Neural cell (in vitro differentiated cells): ENCODE data around the gene WDR70. TPM values are rescaled to one million over a fixed set of nuclear protein-coding genes. Genes with fewer than 3 reads are reported as not detected.
"Not testable (repeated sequence)": the region's sequence is repeated elsewhere in the genome, so short reads cannot be mapped to it uniquely, and the experiment has no call there.

Experiments
- H2AFZ ChIP-seq: fragments of 200-600, 300-800 bp; sonication (generic), shearing (Covaris generic); 2 replicates; pipeline ENCODE4 v1.6.0; 2014; ENCODE audit warnings: low read depth, mild to moderate bottlenecking, antibody characterized with exemption, low read length, moderate library complexity
- H3F3A ChIP-seq: fragments of 200-600 bp; shearing (Covaris generic); 2 replicates; pipeline ENCODE4 v1.6.1; 2016; ENCODE audit warnings: mild to moderate bottlenecking, moderate library complexity, mixed read lengths, antibody characterized with exemption, low read length; ENCODE audit not compliant: insufficient read depth, poor library complexity, severe bottlenecking
- H3K27ac ChIP-seq: fragments of 200-600, 300-800 bp; sonication (generic), shearing (Covaris generic); 2 replicates; pipeline ENCODE4 v1.5.1; 2014; ENCODE audit warnings: mild to moderate bottlenecking, low read length, moderate library complexity
- H3K27me3 ChIP-seq: fragments of 300-800, 200-600 bp; sonication (generic), shearing (Covaris generic); 2 replicates; pipeline ENCODE4 v1.6.0; 2014; ENCODE audit warnings: mild to moderate bottlenecking, low read depth, low read length, moderate library complexity; ENCODE audit not compliant: insufficient read depth
- H3K36me3 ChIP-seq: fragments of 300-800, 200-600 bp; sonication (generic), shearing (Covaris generic); 2 replicates; pipeline ENCODE4 v1.5.1; 2014; ENCODE audit warnings: mild to moderate bottlenecking, antibody characterized with exemption, low read length, moderate library complexity; ENCODE audit not compliant: insufficient read depth
- H3K4me2 ChIP-seq: fragments of 300-800, 200-600 bp; sonication (generic), shearing (Covaris generic); 2 replicates; pipeline ENCODE4 v1.6.0; 2014; ENCODE audit warnings: mild to moderate bottlenecking, low read length
- H3K4me3 ChIP-seq: fragments of 300-800, 200-600 bp; sonication (generic), shearing (Covaris generic); 2 replicates; pipeline ENCODE4 v1.5.1; 2014; ENCODE audit warnings: mild to moderate bottlenecking, low read length, moderate library complexity
- H3K79me2 ChIP-seq: fragments of 200-600 bp; shearing (Covaris generic); replicated peaks from 2 replicates; pipeline ENCODE4 v1.6.0; 2014; ENCODE audit warnings: mild to moderate bottlenecking, low read length, moderate library complexity; ENCODE audit not compliant: insufficient read depth
- H3K9ac ChIP-seq: fragments of 300-800, 200-600 bp; sonication (generic), shearing (Covaris generic); 2 replicates; pipeline ENCODE4 v1.6.1; 2016; ENCODE audit warnings: mild to moderate bottlenecking, low read length, mixed read lengths
- H3K9me2 ChIP-seq: fragments of 200-600 bp; shearing (Covaris generic); 2 replicates; pipeline ENCODE4 v1.6.1; 2016; ENCODE audit warnings: mild to moderate bottlenecking, low read length, mixed read lengths; ENCODE audit not compliant: insufficient read depth
- H3K9me3 ChIP-seq: fragments of 200-600, 300-800 bp; sonication (generic), shearing (Covaris generic); 2 replicates; pipeline ENCODE4 v1.6.1; 2016; ENCODE audit warnings: mild to moderate bottlenecking, mixed run types, low read length, moderate library complexity, mixed read lengths
- H4K20me1 ChIP-seq: fragments of 200-600 bp; shearing (Covaris generic); 2 replicates; pipeline ENCODE4 v1.6.1; 2016; ENCODE audit warnings: mild to moderate bottlenecking, mixed run types; ENCODE audit not compliant: insufficient read depth
- CTCF ChIP-seq: fragments of 450-650 bp; IDR thresholded peaks from 2 replicates; pipeline ENCODE4 v1.5.1; 2014; ENCODE audit warnings: antibody characterized with exemption, mild to moderate bottlenecking, moderate library complexity; ENCODE audit not compliant: poor library complexity, severe bottlenecking
- EP300 ChIP-seq: fragments of 450-650 bp; conservative IDR thresholded peaks from 2 replicates; pipeline ENCODE4 v1.6.1; 2014; ENCODE audit warnings: antibody characterized with exemption, mild to moderate bottlenecking, moderate library complexity; ENCODE audit not compliant: poor library complexity, severe bottlenecking
- EZH2 ChIP-seq: fragments of 200-600, 300-800 bp; shearing (Covaris generic), sonication (generic); IDR thresholded peaks from 2 replicates; pipeline ENCODE4 v1.6.1; 2014; ENCODE audit warnings: antibody characterized with exemption, low read length, borderline replicate concordance, mild to moderate bottlenecking; ENCODE audit not compliant: insufficient read depth, poor library complexity, severe bottlenecking
- MXI1 ChIP-seq: fragments of 450-650 bp; conservative IDR thresholded peaks from 2 replicates; pipeline ENCODE4 v1.6.1; 2014; ENCODE audit warnings: antibody characterized with exemption, mild to moderate bottlenecking; ENCODE audit not compliant: poor library complexity, severe bottlenecking
- POLR2AphosphoS5 ChIP-seq: IDR thresholded peaks from 2 replicates; pipeline ENCODE4 v1.6.1; 2012
- RAD21 ChIP-seq: fragments of 450-650 bp; conservative IDR thresholded peaks from 2 replicates; pipeline ENCODE4 v1.6.1; 2014; ENCODE audit warnings: antibody characterized with exemption, mild to moderate bottlenecking, moderate library complexity
- REST ChIP-seq: IDR thresholded peaks from 2 replicates; pipeline ENCODE4 v1.6.1; 2012; ENCODE audit warnings: borderline replicate concordance
- SMC3 ChIP-seq: fragments of 450-650 bp; conservative IDR thresholded peaks from 2 replicates; pipeline ENCODE4 v1.6.1; 2014; ENCODE audit warnings: antibody characterized with exemption, mild to moderate bottlenecking, moderate library complexity; ENCODE audit not compliant: poor library complexity
- TAF1 ChIP-seq: IDR thresholded peaks from 2 replicates; pipeline ENCODE4 v1.6.1; 2012; ENCODE audit warnings: low read depth
- polyA minus RNA-seq: library from RNA; depleted of rRNA, polyadenylated mRNA; stranded (reverse); fragments of >200 nt; gene quantifications from 2 replicates; pipeline ENCODE4 v1.2.3, GENCODE V29; 2014
- polyA plus RNA-seq: library from polyadenylated mRNA; depleted of rRNA; stranded (reverse); fragments of >200 nt; gene quantifications from 2 replicates; pipeline ENCODE4 v1.2.3, GENCODE V29; 2014

The WDR70 gene
- 40.1 and 40.9 TPM in 2 replicates for polyA plus RNA-seq
- 37.0 and 50.6 TPM in 2 replicates for polyA minus RNA-seq

- not testable (repeated sequence) for H3K27ac ChIP-seq, H3K27me3 ChIP-seq, H4K20me1 ChIP-seq, H3F3A ChIP-seq, H3K9me2 ChIP-seq, H3K36me3 ChIP-seq, H3K9me3 ChIP-seq, H3K79me2 ChIP-seq
- Histone ChIP-seq H3K4me2 (peak within 1 kb of the TSS; percentile 78), H3K9ac (peak within 1 kb of the TSS; percentile 65), H2AFZ (peak within 1 kb of the TSS; percentile 40), H3K4me3 (peak within 1 kb of the TSS; percentile 72)
- TF ChIP-seq CTCF: peak; percentile 71
- peak; percentile 60 for TF ChIP-seq POLR2AphosphoS5
- TF ChIP-seq MXI1: peak; percentile 61
Measured at GRCh38 chr5:37379100-37379628, at the start of gene WDR70. TSS of gene WDR70 (plus strand) at chr5:37379318. CDS start at chr5:37379368, 50 bp downstream.

GRCh38 chr5:37334754-37335153 is 44.4 kb upstream of the WDR70 start:
- not testable (repeated sequence) for H3K9me2 ChIP-seq, H3K79me2 ChIP-seq, H3F3A ChIP-seq, H3K9me3 ChIP-seq, H2AFZ ChIP-seq, H3K27ac ChIP-seq, H3K36me3 ChIP-seq, H3K9ac ChIP-seq, H3K4me2 ChIP-seq, H3K27me3 ChIP-seq, H4K20me1 ChIP-seq, H3K4me3 ChIP-seq

- not testable (repeated sequence) for H3K9me3 ChIP-seq, H3K36me3 ChIP-seq, H3K4me3 ChIP-seq, H3K9me2 ChIP-seq, H3K79me2 ChIP-seq, H3K27me3 ChIP-seq, H3K27ac ChIP-seq, H4K20me1 ChIP-seq, H3K4me2 ChIP-seq, H3F3A ChIP-seq, H2AFZ ChIP-seq, H3K9ac ChIP-seq
Measured at GRCh38 chr5:37342741-37343140, 36.4 kb upstream of the WDR70 start.

GRCh38 chr5:37355161-37355560 is 24.0 kb upstream of the WDR70 start:
- H3K9me3 ChIP-seq: no peaks in the 10 kb centered on the region
- no peak overlapping the region for H3K9ac ChIP-seq
- H2AFZ ChIP-seq: no peak overlapping the region
- no peaks in the 10 kb centered on the region for H3K9me2 ChIP-seq
- H3K4me3 ChIP-seq: no peak overlapping the region
- no peaks in the 10 kb centered on the region for H3K79me2 ChIP-seq
- no peaks in the 10 kb centered on the region for H4K20me1 ChIP-seq
- TF ChIP-seq POLR2AphosphoS5 (no peak), REST (no peak), RAD21 (no peak), EP300 (no peak), MXI1 (no peak), TAF1 (no peak), SMC3 (no peak), CTCF (no peak), EZH2 (no peak)
- no peaks in the 10 kb centered on the region for H3K36me3 ChIP-seq
- H3F3A ChIP-seq: no peaks in the 10 kb centered on the region
- H3K27ac ChIP-seq: no peak overlapping the region
- no peaks in the 10 kb centered on the region for H3K27me3 ChIP-seq
- no peak overlapping the region for H3K4me2 ChIP-seq
